Measurements from ENCODE around the gene SRSF7. TPM values are rescaled to one million over a fixed set of nuclear protein-coding genes. Genes with fewer than 3 reads are reported as not detected.
"Not testable (repeated sequence)": the region's sequence is repeated elsewhere in the genome, so short reads cannot be mapped to it uniquely, and the experiment has no call there.

The SRSF7 gene
- total and polyA plus RNA-seq, 4 donors: 69.2 to 125 (median 109) TPM

DNA sequence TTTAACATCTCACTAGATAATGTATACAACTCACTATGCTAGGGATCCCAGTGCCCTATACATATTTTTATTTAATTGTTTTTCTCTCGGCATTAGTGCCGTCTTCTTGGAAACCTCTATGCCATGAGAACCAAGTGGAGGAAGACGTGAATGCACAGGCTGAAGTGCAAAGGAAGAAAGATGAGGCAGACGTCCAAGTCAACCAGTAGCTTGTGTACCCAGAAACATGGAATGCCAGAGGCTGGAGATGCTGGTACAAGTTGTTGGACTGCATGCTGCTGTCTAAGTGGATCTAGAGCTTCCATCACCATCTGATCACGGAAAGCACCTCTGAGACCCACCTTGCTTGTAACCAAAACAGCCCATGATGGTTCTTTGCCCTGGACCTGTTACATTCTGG is 14.4 kb upstream of the SRSF7 start:
- no peaks in the 10 kb centered on the region for H3K4me1 ChIP-seq (ENCODE audit: control insufficient read depth in 1 of 2, insufficient read depth in 2 of 2, low read length in 2 of 2)
- no peak overlapping the region for H3K27ac ChIP-seq (ENCODE audit: low read depth in 1 of 2, low read length in 2 of 2)
- DNase-seq (no peak), ATAC-seq (ENCODE audit: low FRiP score) (no peak)
- no peaks in the 10 kb centered on the region for H3K9me3 ChIP-seq (ENCODE audit: control insufficient read depth, low read length)
- 81% methylated on average over 5 of the region's 5 CpGs for WGBS, 2 donors
- H3K36me3 ChIP-seq (ENCODE audit: control insufficient read depth in 1 of 2, insufficient read depth in 2 of 2, low read length in 1 of 2): no peaks in the 10 kb centered on the region
- no peaks in the 10 kb centered on the region for H3K27me3 ChIP-seq (ENCODE audit: control insufficient read depth in 1 of 2, insufficient read depth in 2 of 2, low read length in 1 of 2)
- H3K4me3 ChIP-seq (ENCODE audit: low read length in 2 of 2): no peak overlapping the region
- intact Hi-C loops (cut with DNase I): no loop called here

DNA sequence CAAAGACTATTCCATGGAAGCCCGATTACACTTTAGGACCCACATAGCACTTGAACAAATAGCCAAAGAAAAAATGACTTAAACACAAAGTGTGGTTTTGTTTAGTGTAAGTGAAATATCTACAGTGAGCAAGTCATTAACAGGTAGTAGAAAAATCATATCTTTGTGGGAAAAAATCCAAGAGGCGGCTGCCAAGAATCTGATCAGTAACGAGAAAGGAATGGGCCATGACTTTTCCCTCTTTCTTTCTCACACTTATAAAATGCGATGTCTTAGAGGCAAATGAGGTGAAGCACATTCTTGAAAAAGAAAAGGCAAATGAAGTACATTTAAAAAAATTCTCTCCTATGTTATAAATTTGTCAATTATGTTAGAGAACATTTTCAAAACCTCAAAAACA is 14.0 kb upstream of the SRSF7 start:
- WGBS, 2 donors: 43 to 48% methylated on average over 4 of the region's 4 CpGs
- ATAC-seq (ENCODE audit: low FRiP score): no peak
- no peak overlapping the region for H3K27ac ChIP-seq (ENCODE audit: low read depth in 1 of 2, low read length in 2 of 2)
- intact Hi-C loops (cut with DNase I): no loop called here
- H3K36me3 ChIP-seq (ENCODE audit: control insufficient read depth in 1 of 2, insufficient read depth in 2 of 2, low read length in 1 of 2): no peaks in the 10 kb centered on the region
- no peaks in the 10 kb centered on the region for H3K27me3 ChIP-seq (ENCODE audit: control insufficient read depth in 1 of 2, insufficient read depth in 2 of 2, low read length in 1 of 2)
- no peak for DNase-seq
- H3K9me3 ChIP-seq (ENCODE audit: control insufficient read depth, low read length): no peaks in the 10 kb centered on the region
- no peak overlapping the region for H3K4me3 ChIP-seq (ENCODE audit: low read length in 2 of 2)
- no peaks in the 10 kb centered on the region for H3K4me1 ChIP-seq (ENCODE audit: control insufficient read depth in 1 of 2, insufficient read depth in 2 of 2, low read length in 2 of 2)

DNA sequence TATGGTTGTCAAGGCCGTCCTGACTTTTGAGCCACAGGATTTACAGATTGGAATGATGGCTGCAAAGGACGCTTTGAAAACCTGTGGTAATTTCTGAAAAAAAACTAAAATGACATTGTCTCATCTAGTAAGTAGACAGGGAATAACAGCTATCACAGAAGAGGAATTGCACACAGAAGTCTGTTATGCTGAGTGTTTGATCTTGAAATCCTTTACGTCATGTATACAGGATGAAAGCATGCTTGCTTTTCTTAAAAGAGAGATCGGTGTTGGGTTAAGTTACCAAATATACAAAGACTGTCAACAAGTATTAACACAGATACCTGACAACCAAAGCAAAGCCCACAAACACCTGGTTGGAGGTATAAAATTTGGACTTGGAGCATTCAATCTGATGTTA is 12.6 kb upstream of the SRSF7 start:
- no peaks in the 10 kb centered on the region for H3K36me3 ChIP-seq (ENCODE audit: control insufficient read depth in 1 of 2, insufficient read depth in 2 of 2, low read length in 1 of 2)
- no peak for ATAC-seq (ENCODE audit: low FRiP score)
- no peak for DNase-seq
- no peaks in the 10 kb centered on the region for H3K9me3 ChIP-seq (ENCODE audit: control insufficient read depth, low read length)
- H3K4me1 ChIP-seq (ENCODE audit: control insufficient read depth in 1 of 2, insufficient read depth in 2 of 2, low read length in 2 of 2): no peaks in the 10 kb centered on the region
- H3K27me3 ChIP-seq (ENCODE audit: control insufficient read depth in 1 of 2, insufficient read depth in 2 of 2, low read length in 1 of 2): no peaks in the 10 kb centered on the region
- intact Hi-C loops (cut with DNase I): no loop called here
- no peak overlapping the region for H3K4me3 ChIP-seq (ENCODE audit: low read length in 2 of 2)
- 96 to 98% methylated on average over 4 of the region's 4 CpGs for WGBS, 2 donors
- no peak overlapping the region for H3K27ac ChIP-seq (ENCODE audit: low read depth in 1 of 2, low read length in 2 of 2)

DNA sequence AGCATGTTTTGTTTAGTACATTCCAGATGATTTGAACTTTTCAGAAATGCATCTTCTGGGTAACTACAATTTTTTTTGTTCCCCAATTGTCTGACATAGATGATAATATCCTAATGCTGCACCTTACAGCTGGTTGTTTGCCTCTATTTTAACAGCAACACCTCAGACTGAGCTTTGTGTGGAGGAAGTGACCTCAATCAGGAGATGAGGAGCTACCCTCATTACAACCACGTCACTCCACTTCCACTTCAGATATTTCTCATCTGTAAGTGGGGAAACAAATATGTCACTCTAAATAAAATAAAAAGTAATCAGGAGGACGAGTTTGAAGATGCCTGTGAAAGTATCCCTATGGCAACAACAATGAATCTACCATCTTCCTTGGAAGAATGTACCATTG is 12.1 kb upstream of the SRSF7 start:
- intact Hi-C loops (cut with DNase I): no loop called here
- ATAC-seq (ENCODE audit: low FRiP score): no peak
- no peak for DNase-seq
- Histone ChIP-seq H3K27me3 (ENCODE audit: control insufficient read depth in 1 of 2, insufficient read depth in 2 of 2, low read length in 1 of 2) (no peaks in the 10 kb centered on the region), H3K9me3 (ENCODE audit: control insufficient read depth, low read length) (no peaks in the 10 kb centered on the region), H3K36me3 (ENCODE audit: control insufficient read depth in 1 of 2, insufficient read depth in 2 of 2, low read length in 1 of 2) (no peaks in the 10 kb centered on the region), H3K4me3 (ENCODE audit: low read length in 2 of 2) (no peak overlapping the region), H3K4me1 (ENCODE audit: control insufficient read depth in 1 of 2, insufficient read depth in 2 of 2, low read length in 2 of 2) (no peaks in the 10 kb centered on the region), H3K27ac (ENCODE audit: low read depth in 1 of 2, low read length in 2 of 2) (no peak overlapping the region)
- 81 to 84% methylated on average over 2 of the region's 2 CpGs for WGBS, 2 donors

DNA sequence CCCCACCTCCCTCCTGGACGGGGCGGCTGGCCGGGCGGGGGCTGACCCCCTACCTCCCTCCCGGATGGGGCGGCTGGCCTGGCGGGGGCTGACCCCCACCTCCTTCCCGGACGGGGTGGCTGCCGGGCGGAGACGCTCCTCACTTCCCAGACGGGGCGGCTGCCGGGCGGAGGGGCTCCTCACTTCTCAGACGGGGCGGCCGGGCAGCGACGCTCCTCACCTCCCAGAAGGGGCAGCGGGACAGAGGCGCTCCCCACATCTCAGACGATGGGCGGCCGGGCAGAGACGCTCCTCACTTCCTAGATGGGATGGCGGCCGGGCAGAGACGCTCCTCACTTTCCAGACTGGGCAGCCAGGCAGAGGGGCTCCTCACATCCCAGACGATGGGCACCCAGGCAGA is 4.7 kb upstream of the SRSF7 start:
- H3K27ac ChIP-seq (ENCODE audit: low read depth in 1 of 2, low read length in 2 of 2); H3K36me3 ChIP-seq (ENCODE audit: control insufficient read depth in 1 of 2, insufficient read depth in 2 of 2, low read length in 1 of 2); H3K9me3 ChIP-seq (ENCODE audit: control insufficient read depth, low read length); H3K4me1 ChIP-seq (ENCODE audit: control insufficient read depth in 1 of 2, insufficient read depth in 2 of 2, low read length in 2 of 2); DNase-seq; intact Hi-C loops (cut with DNase I); ATAC-seq (ENCODE audit: low FRiP score); H3K27me3 ChIP-seq (ENCODE audit: control insufficient read depth in 1 of 2, insufficient read depth in 2 of 2, low read length in 1 of 2); H3K4me3 ChIP-seq (ENCODE audit: low read length in 2 of 2): not testable (repeated sequence)
- 95 to 96% methylated on average over 18 to 31 of the region's 31 CpGs for WGBS, 2 donors

DNA sequence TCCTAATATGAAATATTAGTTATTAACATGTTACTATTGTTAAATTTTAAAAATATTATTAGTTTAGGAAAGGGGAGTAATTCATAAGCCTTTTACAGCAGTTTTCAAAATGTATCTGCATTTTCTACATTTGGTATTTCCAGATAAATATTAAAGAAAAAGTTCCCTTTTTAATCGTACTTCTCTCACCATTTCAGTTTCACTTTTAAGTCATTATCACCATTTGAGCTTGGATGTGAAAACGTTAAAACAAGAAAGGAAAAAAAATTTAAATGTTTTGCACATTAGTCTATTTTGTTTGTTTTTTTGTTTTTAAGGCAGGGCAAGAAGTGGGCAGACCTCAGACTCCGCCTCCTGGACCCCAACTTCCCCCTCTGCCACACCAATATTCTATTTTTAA is 3.3 kb upstream of the SRSF7 start:
- H3K4me1 ChIP-seq (ENCODE audit: control insufficient read depth in 1 of 2, insufficient read depth in 2 of 2, low read length in 2 of 2): no peaks in the 10 kb centered on the region
- intact Hi-C loops (cut with DNase I): no loop called here
- no peak overlapping the region for H3K27ac ChIP-seq (ENCODE audit: low read depth in 1 of 2, low read length in 2 of 2)
- WGBS, 2 donors: 50 to 55% methylated on average over 3 of the region's 3 CpGs
- H3K9me3 ChIP-seq (ENCODE audit: control insufficient read depth, low read length): no peaks in the 10 kb centered on the region
- DNase-seq (no peak), ATAC-seq (ENCODE audit: low FRiP score) (no peak)
- H3K4me3 ChIP-seq (ENCODE audit: low read length in 2 of 2): no peak overlapping the region
- no peaks in the 10 kb centered on the region for H3K27me3 ChIP-seq (ENCODE audit: control insufficient read depth in 1 of 2, insufficient read depth in 2 of 2, low read length in 1 of 2)
- no peaks in the 10 kb centered on the region for H3K36me3 ChIP-seq (ENCODE audit: control insufficient read depth in 1 of 2, insufficient read depth in 2 of 2, low read length in 1 of 2)

DNA sequence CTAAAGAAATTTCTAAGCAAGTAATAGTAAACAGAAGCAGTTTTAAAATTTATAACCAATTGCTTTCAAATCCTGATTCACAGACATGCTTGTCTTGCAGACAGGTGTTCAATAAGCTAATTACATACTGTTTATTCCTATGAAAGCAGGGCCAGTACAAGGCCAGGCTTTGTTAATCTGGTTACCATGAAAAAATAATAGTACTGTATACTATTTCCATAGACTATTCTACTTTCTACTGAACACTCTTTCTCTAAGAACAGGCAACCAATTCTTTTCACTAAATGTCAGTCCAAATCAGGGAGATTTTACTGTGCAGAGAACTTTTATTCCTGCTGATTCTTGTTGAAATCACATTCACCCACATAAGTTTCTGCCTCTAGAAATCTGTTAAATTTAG is 2.9 kb upstream of the SRSF7 start:
- Histone ChIP-seq H3K4me3 (ENCODE audit: low read length in 2 of 2) (no peak overlapping the region), H3K27ac (ENCODE audit: low read depth in 1 of 2, low read length in 2 of 2) (no peak overlapping the region), H3K36me3 (ENCODE audit: control insufficient read depth in 1 of 2, insufficient read depth in 2 of 2, low read length in 1 of 2) (peaks cover 0 to under 1% of the 10 kb centered on the region in 2 donors), H3K27me3 (ENCODE audit: control insufficient read depth in 1 of 2, insufficient read depth in 2 of 2, low read length in 1 of 2) (no peaks in the 10 kb centered on the region), H3K9me3 (ENCODE audit: control insufficient read depth, low read length) (no peaks in the 10 kb centered on the region), H3K4me1 (ENCODE audit: control insufficient read depth in 1 of 2, insufficient read depth in 2 of 2, low read length in 2 of 2) (peaks cover 0 to 3% of the 10 kb centered on the region in 2 donors)
- DNase-seq: no peak
- no peak for ATAC-seq (ENCODE audit: low FRiP score)
- intact Hi-C loops (cut with DNase I): no loop called here

DNA sequence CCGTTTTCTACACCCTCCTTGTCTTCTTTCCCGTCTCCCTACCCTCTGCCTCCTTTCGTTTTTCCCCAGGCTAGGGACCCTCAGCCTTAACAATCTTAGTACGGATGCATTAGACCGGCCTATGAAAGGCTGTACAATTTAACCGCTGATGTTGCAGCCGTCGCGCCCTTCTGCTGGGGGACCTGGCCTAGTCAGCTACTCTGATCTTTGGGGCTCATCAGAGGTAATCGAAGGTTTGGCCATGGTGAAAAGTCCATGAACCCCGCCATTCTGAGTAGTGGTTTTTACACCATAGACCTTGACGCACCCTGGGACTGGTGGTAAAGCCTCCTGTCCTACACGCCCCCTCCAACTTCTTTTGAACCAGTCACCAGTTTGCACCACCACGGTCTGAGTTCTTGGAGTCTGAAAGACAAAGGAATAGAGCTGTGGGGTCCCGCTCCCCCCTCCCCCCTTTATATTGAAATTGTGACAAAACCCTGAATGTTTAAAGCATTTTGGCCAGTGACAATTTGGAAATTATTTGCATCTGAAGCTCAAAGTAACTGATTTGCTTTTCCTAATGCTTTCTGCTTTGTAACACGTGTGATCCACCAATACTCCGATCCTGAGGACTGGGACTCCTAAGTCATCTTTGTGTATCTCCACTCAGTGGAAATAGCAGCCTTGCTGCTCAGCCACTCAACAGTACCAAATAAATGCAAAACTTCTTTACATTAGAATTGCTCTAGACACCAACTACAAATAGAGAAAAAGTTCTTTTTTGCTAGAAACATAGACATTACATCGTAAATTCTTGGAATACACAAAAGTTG is 642 bp upstream of the SRSF7 start:
- WGBS, 2 donors: 23 to 24% methylated on average over 18 of the region's 18 CpGs
- Histone ChIP-seq H3K27ac (ENCODE audit: low read depth in 1 of 2, low read length in 2 of 2) (peak overlapping the region in 1 of 2 donors; percentile 66), H3K4me3 (ENCODE audit: low read length in 2 of 2) (peak overlapping the region in 1 of 2 donors; percentile 5), H3K27me3 (ENCODE audit: control insufficient read depth in 1 of 2, insufficient read depth in 2 of 2, low read length in 1 of 2) (no peaks in the 10 kb centered on the region), H3K4me1 (ENCODE audit: control insufficient read depth in 1 of 2, insufficient read depth in 2 of 2, low read length in 2 of 2) (peaks cover 0 to 4% of the 10 kb centered on the region in 2 donors), H3K9me3 (ENCODE audit: control insufficient read depth, low read length) (no peaks in the 10 kb centered on the region), H3K36me3 (ENCODE audit: control insufficient read depth in 1 of 2, insufficient read depth in 2 of 2, low read length in 1 of 2) (peaks cover 3 to 8% of the 10 kb centered on the region in 2 donors)
- DNase-seq (no peak), ATAC-seq (ENCODE audit: low FRiP score) (peak; percentile 36)
- intact Hi-C loops (cut with DNase I): no loop called here
